Renal pelvis (tissue), 12 donors: Measurements from ENCODE around the gene MCAM. TPM values are rescaled to one million over a fixed set of nuclear protein-coding genes. Genes with fewer than 3 reads are reported as not detected.

Source experiments
- DNase-seq: peaks from one replicate; pipeline ENCODE4 v3.0.0-alpha.2; 2013
- long read RNA-seq, 16 experiments: transcript quantifications; one replicate each; lab custom pipeline, GENCODE V29; 2026
- polyA plus RNA-seq, 3 donors: library from polyadenylated mRNA; unstranded; fragments of 120-200 nt; gene quantifications; one replicate each; pipeline ENCODE4 v1.2.1, GENCODE V29; 2013; ENCODE audit not compliant: insufficient read length in 3 of 3

MCAM gene
- 10 to 100 TPM; 49.4 to 55.0 (median 52.8) TPM for polyA plus RNA-seq
- long read RNA-seq, donor 1, transcript MCAM-201 (16 exons, 3,313 nt), result major isoform, 6 of 6 reads
- long read RNA-seq, donor 1, partial matches to known transcripts, result 0 of 6 reads
- long read RNA-seq, donor 1, other reads (novel, unspliced or antisense), result 0 of 6 reads
- long read RNA-seq, donor 2, partial matches to known transcripts, result 0 of 4 reads
- long read RNA-seq, donor 2, other reads (novel, unspliced or antisense), result 0 of 4 reads
- long read RNA-seq, donor 3, partial matches to known transcripts, result 0 of 5 reads
- long read RNA-seq, donor 3, other reads (novel, unspliced or antisense), result 0 of 5 reads
- long read RNA-seq, donor 4, partial matches to known transcripts, result 0 of 2 reads
- long read RNA-seq, donor 4, other reads (novel, unspliced or antisense), result 0 of 2 reads
- long read RNA-seq, donor 5, partial matches to known transcripts, result 0 of 1 reads
- long read RNA-seq, donor 5, other reads (novel, unspliced or antisense), result 0 of 1 reads
- long read RNA-seq, donor 6, partial matches to known transcripts, result 0 of 2 reads
- long read RNA-seq, donor 6, other reads (novel, unspliced or antisense), result 0 of 2 reads
- long read RNA-seq, donor 7, transcript MCAM-201 (16 exons, 3,313 nt), result major isoform, 6 of 11 reads
- long read RNA-seq, donor 7, partial matches to known transcripts, result 0 of 11 reads
- long read RNA-seq, donor 7, other reads (novel, unspliced or antisense), result 5 of 11 reads
- long read RNA-seq, donor 8, partial matches to known transcripts, result 5 of 7 reads
- long read RNA-seq, donor 8, other reads (novel, unspliced or antisense), result 0 of 7 reads
- long read RNA-seq, donor 9, transcript MCAM-201 (16 exons, 3,313 nt), result major isoform, 11 of 16 reads
- long read RNA-seq, donor 9, partial matches to known transcripts, result 5 of 16 reads
- long read RNA-seq, donor 9, other reads (novel, unspliced or antisense), result 0 of 16 reads
- long read RNA-seq, donor 10, partial matches to known transcripts, result 0 of 3 reads
- long read RNA-seq, donor 10, other reads (novel, unspliced or antisense), result 0 of 3 reads
- long read RNA-seq, donor 11, partial matches to known transcripts, result 0 of 1 reads
- long read RNA-seq, donor 11, other reads (novel, unspliced or antisense), result 0 of 1 reads
- long read RNA-seq, donor 12, transcript MCAM-201 (16 exons, 3,313 nt), result major isoform, 11 of 18 reads
- long read RNA-seq, donor 12, partial matches to known transcripts, result 7 of 18 reads
- long read RNA-seq, donor 12, other reads (novel, unspliced or antisense), result 0 of 18 reads
- long read RNA-seq, donor 13, partial matches to known transcripts, result 0 of 1 reads
- long read RNA-seq, donor 13, other reads (novel, unspliced or antisense), result 0 of 1 reads
- long read RNA-seq, donor 14, result 0 reads
- long read RNA-seq, donor 15, partial matches to known transcripts, result 64 of 68 reads
- long read RNA-seq, donor 15, other reads (novel, unspliced or antisense), result 0 of 68 reads
- long read RNA-seq, donor 16, partial matches to known transcripts, result 8 of 11 reads
- long read RNA-seq, donor 16, other reads (novel, unspliced or antisense), result 0 of 11 reads

GRCh38 chr11:119316729-119317591, at the start of gene MCAM:
MCAM (minus strand) TSS chr11:119317130; CDS start chr11:119317101, 29 bp downstream.
- no peak for DNase-seq

GRCh38 chr11:119365071-119365591, 48.2 kb upstream of the MCAM start:
- DNase-seq, result no peak

- DNase-seq, result no peak
Measured at GRCh38 chr11:119363851-119364590, 47.1 kb upstream of the MCAM start.

- DNase-seq, result no peak
Measured at GRCh38 chr11:119363081-119363850, 46.3 kb upstream of the MCAM start.

GRCh38 chr11:119362741-119363080, 45.8 kb upstream of the MCAM start:
- DNase-seq, result no peak

- no peak for DNase-seq
Measured at GRCh38 chr11:119361941-119362725, 45.2 kb upstream of the MCAM start.

- peak; percentile 84 for DNase-seq
Measured at GRCh38 chr11:119361056-119361787, 44.3 kb upstream of the MCAM start.

GRCh38 chr11:119359365-119360214, 42.7 kb upstream of the MCAM start:
- no peak for DNase-seq

GRCh38 chr11:119357074-119357473, 40.1 kb upstream of the MCAM start:
- no peak for DNase-seq

- peak; percentile 82 for DNase-seq
Measured at GRCh38 chr11:119356349-119357031, 39.6 kb upstream of the MCAM start.

GRCh38 chr11:119355091-119355843, 38.3 kb upstream of the MCAM start:
- no peak for DNase-seq

GRCh38 chr11:119352857-119353260, 35.9 kb upstream of the MCAM start:
- DNase-seq, result peak; percentile 72

- no peak for DNase-seq
Measured at GRCh38 chr11:119351232-119351631, 34.3 kb upstream of the MCAM start.

- DNase-seq, result no peak
Measured at GRCh38 chr11:119350302-119350701, 33.4 kb upstream of the MCAM start.
